ENCODE measurements around the gene TIMM44. TPM values are rescaled to one million over a fixed set of nuclear protein-coding genes. Genes with fewer than 3 reads are reported as not detected.
A peak's percentile ranks its signal among the peaks of the same experiment; 100 is the strongest.

The TIMM44 gene
- total and polyA plus RNA-seq, 2 of the 8 experiments (the other 6 are each of a cell fraction or from before 2014, with no cell fraction given): 131 to 150 TPM

DNA sequence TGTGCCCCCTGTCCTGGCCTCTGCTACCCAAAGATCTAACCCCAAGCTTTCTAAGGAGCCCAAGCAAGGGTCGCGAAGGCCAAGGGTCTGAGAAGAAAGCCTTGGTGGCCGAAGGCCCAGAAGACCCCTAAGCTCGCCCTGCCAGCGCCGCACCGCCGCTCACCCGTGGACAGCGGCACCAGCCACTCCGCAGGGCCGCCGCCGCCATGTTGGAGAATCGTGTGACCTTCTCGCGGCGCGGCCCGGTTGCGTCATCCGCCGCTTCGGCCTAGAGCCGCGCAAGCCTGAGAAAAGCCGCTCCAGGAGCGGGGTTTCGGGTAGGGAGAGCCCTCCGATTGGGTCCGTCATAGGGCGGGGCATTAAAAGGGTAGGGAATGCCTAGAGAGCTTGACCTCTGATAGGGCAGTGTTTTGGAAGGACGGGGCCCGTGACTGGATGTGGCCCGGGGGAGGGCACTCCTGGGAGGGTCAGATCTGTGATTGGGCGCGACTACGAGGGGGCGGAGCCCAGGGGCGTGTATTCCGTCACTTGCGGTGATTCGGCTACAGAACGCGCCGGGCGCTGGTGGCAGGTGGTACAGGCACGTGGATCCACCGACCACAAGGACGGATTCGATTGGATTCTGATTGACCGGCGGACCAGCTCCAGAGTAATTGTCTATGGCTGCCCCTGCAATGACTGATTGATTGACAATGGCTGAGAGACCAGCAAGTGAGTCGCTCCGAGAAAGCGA is at the start of gene TIMM44 (continued):
- TF ChIP-seq CEBPB (IDR thresholded peaks at IDR 0.05; ENCODE audit: low read depth, low read length) (peak; percentile 98), CBX5 (IDR thresholded peaks at IDR 0.05; ENCODE audit: low read depth, low read length) (no peak), SP2 (IDR thresholded peaks at IDR 0.05; ENCODE audit: low read length) (peak; percentile 38), ZNF274 (IDR thresholded peaks at IDR 0.05; ENCODE audit: borderline replicate concordance, extremely low read depth, low read length) (no peak), RAD21 (IDR thresholded peaks at IDR 0.05 in 1 of 2, conservative IDR thresholded peaks at IDR 0.05 in 1 of 2; ENCODE audit: low read depth in 2 of 2, low read length in 2 of 2) (no peak), SRF (IDR thresholded peaks at IDR 0.05; ENCODE audit: low read depth, low read length) (peak; percentile 60; the same call in 1 of the 2 replicates), RFX5 (IDR thresholded peaks at IDR 0.05; ENCODE audit: borderline replicate concordance, low read depth, low read length) (no peak)
- TF ChIP-seq, protein P1, sequence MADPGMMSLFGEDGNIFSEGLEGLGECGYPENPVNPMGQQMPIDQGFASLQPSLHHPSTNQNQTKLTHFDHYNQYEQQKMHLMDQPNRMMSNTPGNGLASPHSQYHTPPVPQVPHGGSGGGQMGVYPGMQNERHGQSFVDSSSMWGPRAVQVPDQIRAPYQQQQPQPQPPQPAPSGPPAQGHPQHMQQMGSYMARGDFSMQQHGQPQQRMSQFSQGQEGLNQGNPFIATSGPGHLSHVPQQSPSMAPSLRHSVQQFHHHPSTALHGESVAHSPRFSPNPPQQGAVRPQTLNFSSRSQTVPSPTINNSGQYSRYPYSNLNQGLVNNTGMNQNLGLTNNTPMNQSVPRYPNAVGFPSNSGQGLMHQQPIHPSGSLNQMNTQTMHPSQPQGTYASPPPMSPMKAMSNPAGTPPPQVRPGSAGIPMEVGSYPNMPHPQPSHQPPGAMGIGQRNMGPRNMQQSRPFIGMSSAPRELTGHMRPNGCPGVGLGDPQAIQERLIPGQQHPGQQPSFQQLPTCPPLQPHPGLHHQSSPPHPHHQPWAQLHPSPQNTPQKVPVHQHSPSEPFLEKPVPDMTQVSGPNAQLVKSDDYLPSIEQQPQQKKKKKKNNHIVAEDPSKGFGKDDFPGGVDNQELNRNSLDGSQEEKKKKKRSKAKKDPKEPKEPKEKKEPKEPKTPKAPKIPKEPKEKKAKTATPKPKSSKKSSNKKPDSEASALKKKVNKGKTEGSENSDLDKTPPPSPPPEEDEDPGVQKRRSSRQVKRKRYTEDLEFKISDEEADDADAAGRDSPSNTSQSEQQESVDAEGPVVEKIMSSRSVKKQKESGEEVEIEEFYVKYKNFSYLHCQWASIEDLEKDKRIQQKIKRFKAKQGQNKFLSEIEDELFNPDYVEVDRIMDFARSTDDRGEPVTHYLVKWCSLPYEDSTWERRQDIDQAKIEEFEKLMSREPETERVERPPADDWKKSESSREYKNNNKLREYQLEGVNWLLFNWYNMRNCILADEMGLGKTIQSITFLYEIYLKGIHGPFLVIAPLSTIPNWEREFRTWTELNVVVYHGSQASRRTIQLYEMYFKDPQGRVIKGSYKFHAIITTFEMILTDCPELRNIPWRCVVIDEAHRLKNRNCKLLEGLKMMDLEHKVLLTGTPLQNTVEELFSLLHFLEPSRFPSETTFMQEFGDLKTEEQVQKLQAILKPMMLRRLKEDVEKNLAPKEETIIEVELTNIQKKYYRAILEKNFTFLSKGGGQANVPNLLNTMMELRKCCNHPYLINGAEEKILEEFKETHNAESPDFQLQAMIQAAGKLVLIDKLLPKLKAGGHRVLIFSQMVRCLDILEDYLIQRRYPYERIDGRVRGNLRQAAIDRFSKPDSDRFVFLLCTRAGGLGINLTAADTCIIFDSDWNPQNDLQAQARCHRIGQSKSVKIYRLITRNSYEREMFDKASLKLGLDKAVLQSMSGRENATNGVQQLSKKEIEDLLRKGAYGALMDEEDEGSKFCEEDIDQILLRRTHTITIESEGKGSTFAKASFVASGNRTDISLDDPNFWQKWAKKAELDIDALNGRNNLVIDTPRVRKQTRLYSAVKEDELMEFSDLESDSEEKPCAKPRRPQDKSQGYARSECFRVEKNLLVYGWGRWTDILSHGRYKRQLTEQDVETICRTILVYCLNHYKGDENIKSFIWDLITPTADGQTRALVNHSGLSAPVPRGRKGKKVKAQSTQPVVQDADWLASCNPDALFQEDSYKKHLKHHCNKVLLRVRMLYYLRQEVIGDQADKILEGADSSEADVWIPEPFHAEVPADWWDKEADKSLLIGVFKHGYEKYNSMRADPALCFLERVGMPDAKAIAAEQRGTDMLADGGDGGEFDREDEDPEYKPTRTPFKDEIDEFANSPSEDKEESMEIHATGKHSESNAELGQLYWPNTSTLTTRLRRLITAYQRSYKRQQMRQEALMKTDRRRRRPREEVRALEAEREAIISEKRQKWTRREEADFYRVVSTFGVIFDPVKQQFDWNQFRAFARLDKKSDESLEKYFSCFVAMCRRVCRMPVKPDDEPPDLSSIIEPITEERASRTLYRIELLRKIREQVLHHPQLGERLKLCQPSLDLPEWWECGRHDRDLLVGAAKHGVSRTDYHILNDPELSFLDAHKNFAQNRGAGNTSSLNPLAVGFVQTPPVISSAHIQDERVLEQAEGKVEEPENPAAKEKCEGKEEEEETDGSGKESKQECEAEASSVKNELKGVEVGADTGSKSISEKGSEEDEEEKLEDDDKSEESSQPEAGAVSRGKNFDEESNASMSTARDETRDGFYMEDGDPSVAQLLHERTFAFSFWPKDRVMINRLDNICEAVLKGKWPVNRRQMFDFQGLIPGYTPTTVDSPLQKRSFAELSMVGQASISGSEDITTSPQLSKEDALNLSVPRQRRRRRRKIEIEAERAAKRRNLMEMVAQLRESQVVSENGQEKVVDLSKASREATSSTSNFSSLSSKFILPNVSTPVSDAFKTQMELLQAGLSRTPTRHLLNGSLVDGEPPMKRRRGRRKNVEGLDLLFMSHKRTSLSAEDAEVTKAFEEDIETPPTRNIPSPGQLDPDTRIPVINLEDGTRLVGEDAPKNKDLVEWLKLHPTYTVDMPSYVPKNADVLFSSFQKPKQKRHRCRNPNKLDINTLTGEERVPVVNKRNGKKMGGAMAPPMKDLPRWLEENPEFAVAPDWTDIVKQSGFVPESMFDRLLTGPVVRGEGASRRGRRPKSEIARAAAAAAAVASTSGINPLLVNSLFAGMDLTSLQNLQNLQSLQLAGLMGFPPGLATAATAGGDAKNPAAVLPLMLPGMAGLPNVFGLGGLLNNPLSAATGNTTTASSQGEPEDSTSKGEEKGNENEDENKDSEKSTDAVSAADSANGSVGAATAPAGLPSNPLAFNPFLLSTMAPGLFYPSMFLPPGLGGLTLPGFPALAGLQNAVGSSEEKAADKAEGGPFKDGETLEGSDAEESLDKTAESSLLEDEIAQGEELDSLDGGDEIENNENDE (IDR thresholded peaks at IDR 0.05; ENCODE audit: insufficient replicate concordance, low read length): no peak
- TF ChIP-seq, protein P2, sequence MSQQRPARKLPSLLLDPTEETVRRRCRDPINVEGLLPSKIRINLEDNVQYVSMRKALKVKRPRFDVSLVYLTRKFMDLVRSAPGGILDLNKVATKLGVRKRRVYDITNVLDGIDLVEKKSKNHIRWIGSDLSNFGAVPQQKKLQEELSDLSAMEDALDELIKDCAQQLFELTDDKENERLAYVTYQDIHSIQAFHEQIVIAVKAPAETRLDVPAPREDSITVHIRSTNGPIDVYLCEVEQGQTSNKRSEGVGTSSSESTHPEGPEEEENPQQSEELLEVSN (IDR thresholded peaks at IDR 0.05): peak; percentile 77; the same call in 1 of the 2 replicates
